HG02588 (cell line): ENCODE measurements around the gene GFRA1.
"Not testable (repeated sequence)": the region's sequence is repeated elsewhere in the genome, so short reads cannot be mapped to it uniquely, and the experiment has no call there.

Source experiments
- ATAC-seq: cut with Tn5 transposase; IDR thresholded peaks from one replicate; pipeline ENCODE4 v1.9.1; 2021; ENCODE audit warnings: mild to moderate bottlenecking, moderate library complexity; ENCODE audit not compliant: unreplicated experiment

The GFRA1 gene

GRCh38 chr10:116073510-116073909 is 199.5 kb downstream of the GFRA1 start:
- no peak for ATAC-seq

GRCh38 chr10:116073001-116073400 is 200.0 kb downstream of the GFRA1 start:
- no peak for ATAC-seq

- no peak for ATAC-seq
Observed at GRCh38 chr10:116071453-116072148, 201.4 kb downstream of the GFRA1 start.

GRCh38 chr10:116070743-116071320 is 202.2 kb downstream of the GFRA1 start:
- ATAC-seq: no peak

- ATAC-seq: no peak
Observed at GRCh38 chr10:116069856-116070255, 203.2 kb downstream of the GFRA1 start.

GRCh38 chr10:116067825-116068224 is 205.2 kb downstream of the GFRA1 start:
- no peak for ATAC-seq

GRCh38 chr10:116063107-116063506 is 209.9 kb downstream of the GFRA1 start:
- no peak for ATAC-seq

- ATAC-seq: no peak
Observed at GRCh38 chr10:116060864-116061263, 212.1 kb downstream of the GFRA1 start.

- no peak for ATAC-seq
Observed at GRCh38 chr10:116059320-116059719, 213.7 kb downstream of the GFRA1 start.

GRCh38 chr10:116056445-116057293 is 216.3 kb downstream of the GFRA1 start:
- ATAC-seq: no peak

GRCh38 chr10:116055917-116056252 is 217.1 kb downstream of the GFRA1 start:
- no peak for ATAC-seq

- no peak for ATAC-seq
Observed at GRCh38 chr10:116055252-116055916, 217.6 kb downstream of the GFRA1 start.

- no peak for ATAC-seq
Observed at GRCh38 chr10:116053910-116054309, 219.1 kb downstream of the GFRA1 start.

GRCh38 chr10:116053009-116053730 is 219.8 kb downstream of the GFRA1 start:
- ATAC-seq: not testable (repeated sequence)

GRCh38 chr10:116052522-116052921 is 220.5 kb downstream of the GFRA1 start:
- ATAC-seq: not testable (repeated sequence)

- no peak for ATAC-seq
Observed at GRCh38 chr10:116049974-116050304, 223.1 kb downstream of the GFRA1 start.

- ATAC-seq: no peak
Observed at GRCh38 chr10:116049158-116049973, 223.6 kb downstream of the GFRA1 start.

GRCh38 chr10:116045366-116046356 is 227.3 kb downstream of the GFRA1 start:
- ATAC-seq: no peak

GRCh38 chr10:116044801-116045248 is 228.2 kb downstream of the GFRA1 start:
- ATAC-seq: no peak
